ENCODE data around the gene MX2. TPM values are rescaled to one million over a fixed set of nuclear protein-coding genes. Genes with fewer than 3 reads are reported as not detected.

The MX2 gene
- total and polyA plus RNA-seq, 2 of the 4 experiments (the other 2 are of a cell fraction), result 0.53 to 0.54 TPM

GRCh38 chr21:41428311-41428710 is 66.5 kb downstream of the MX2 start:
- H4K20me1 ChIP-seq (ENCODE audit: insufficient read depth, low read length), result no peaks in the 10 kb centered on the region
- BruUV-seq (replicated peaks), result no TSS peak
- H3K4me3 ChIP-seq (ENCODE audit: insufficient read depth, low read depth, low read length), result no peak overlapping the region
- intact Hi-C loops (cut with micrococcal nuclease), result no loop called here
- POLR2A ChIA-PET (ENCODE audit: unreplicated experiment), result no interaction called here
- TF ChIP-seq RFX5 (IDR thresholded peaks at IDR 0.05; ENCODE audit: low read depth, low read length), result no peak
- no peak for TF ChIP-seq BHLHE40 (IDR thresholded peaks at IDR 0.05; ENCODE audit: low read depth, low read length)
- no peak for TF ChIP-seq SMC3 (IDR thresholded peaks at IDR 0.05; ENCODE audit: low read depth, low read length)
- TF ChIP-seq MAFK (IDR thresholded peaks at IDR 0.05; ENCODE audit: low read depth, low read length), result no peak
- no peak for TF ChIP-seq RAD21 (IDR thresholded peaks at IDR 0.05; ENCODE audit: low read length)
- TF ChIP-seq NFE2L2 (IDR thresholded peaks at IDR 0.05; ENCODE audit: low read depth, low read length), result no peak
- TF ChIP-seq USF2 (IDR thresholded peaks at IDR 0.05; ENCODE audit: low read depth, low read length), result no peak
- TF ChIP-seq POLR2A (IDR thresholded peaks at IDR 0.05; ENCODE audit: low read depth, low read length), result no peak
- TF ChIP-seq MXI1 (IDR thresholded peaks at IDR 0.05; ENCODE audit: borderline replicate concordance, low read depth, low read length), result no peak
- TF ChIP-seq FOS (IDR thresholded peaks at IDR 0.05; ENCODE audit: low read depth, low read length), result no peak
- H2AK9ac ChIP-seq (replicated peaks; ENCODE audit: low read depth, low read length, poor library complexity), result no peak overlapping the region
- H4K5ac ChIP-seq (ENCODE audit: low read depth, low read length), result no peak overlapping the region
- in situ Hi-C loops (cut with MboI; ENCODE audit: low sequenced_read_pairs), result no loop called here
- no peak overlapping the region for H2BK20ac ChIP-seq (ENCODE audit: low read depth, low read length)
- H3K27me3 ChIP-seq (ENCODE audit: control insufficient read depth, insufficient read depth, low read length), result peaks cover 21% of the 10 kb centered on the region
- no peak overlapping the region for H3K4ac ChIP-seq (ENCODE audit: low read depth, low read length)
- H2BK120ac ChIP-seq (ENCODE audit: low read depth, low read length), result no peak overlapping the region
- no peak overlapping the region for H3K56ac ChIP-seq (ENCODE audit: extremely low read depth, insufficient read depth, low read length)
- no peaks in the 10 kb centered on the region for H3K9me3 ChIP-seq (ENCODE audit: control insufficient read depth, insufficient read depth, low read length)
- dilution Hi-C loops (cut with HindIII; ENCODE audit: low sequenced_read_pairs, unreplicated experiment), result no loop called here
- H3K27ac ChIP-seq (ENCODE audit: insufficient read depth, low read length), result no peak overlapping the region
- H3K14ac ChIP-seq (replicated peaks; ENCODE audit: low read depth, low read length), result no peak overlapping the region
- H2BK15ac ChIP-seq (ENCODE audit: low read depth, low read length), result no peak overlapping the region
- H2BK5ac ChIP-seq (ENCODE audit: low read depth, low read length, poor library complexity, severe bottlenecking), result no peak overlapping the region
- H3K4me1 ChIP-seq (ENCODE audit: control insufficient read depth, insufficient read depth, low read length), result no peaks in the 10 kb centered on the region; the same call in 1 of the 2 replicates
- 74% methylated on average over 7 of the region's 8 CpGs; no CpG with 5 or more reads in 1 of the 2 experiments for WGBS, 2 experiments (ENCODE audit: extremely low coverage in 2 of 2, insufficient read length in 1 of 2)
- H2AFZ ChIP-seq (replicated peaks; ENCODE audit: low read length, poor library complexity), result no peak overlapping the region
- ATAC-seq (ENCODE audit: low read depth) (no peak), DNase-seq (no peak)
- no peak overlapping the region for H3K9ac ChIP-seq (ENCODE audit: low read depth, low read length)
- H3K79me1 ChIP-seq (ENCODE audit: low read depth in 1 of 2, low read length in 2 of 2), result no peaks in the 10 kb centered on the region
- H3K9me1 ChIP-seq (ENCODE audit: insufficient read depth, low read length), result no peaks in the 10 kb centered on the region
- H3K23ac ChIP-seq (ENCODE audit: low read depth, low read length), result no peak overlapping the region
- H4K91ac ChIP-seq (ENCODE audit: insufficient read depth, low read depth, low read length), result no peak overlapping the region
- no peak overlapping the region for H4K8ac ChIP-seq (ENCODE audit: low read depth in 2 of 2, low read length in 2 of 2)
- no peak overlapping the region for H2AK5ac ChIP-seq (ENCODE audit: low read depth, low read length)
- H3K36me3 ChIP-seq (ENCODE audit: control insufficient read depth, insufficient read depth, low read length), result no peaks in the 10 kb centered on the region
- H3K4me2 ChIP-seq (ENCODE audit: low read depth, low read length), result no peak overlapping the region
- no peak overlapping the region for H3K18ac ChIP-seq (ENCODE audit: low read depth, low read length)
- CTCF ChIA-PET, result no interaction called here
